TTC549 (cell line): ENCODE measurements around the gene NPW.

ENCODE experiments used
- FAIRE-seq: peaks from 2 replicates; lab custom pipeline; 2012; peaks lifted over from hg19 to GRCh38; lab: Jason Lieb, UNC

The NPW gene

DNA sequence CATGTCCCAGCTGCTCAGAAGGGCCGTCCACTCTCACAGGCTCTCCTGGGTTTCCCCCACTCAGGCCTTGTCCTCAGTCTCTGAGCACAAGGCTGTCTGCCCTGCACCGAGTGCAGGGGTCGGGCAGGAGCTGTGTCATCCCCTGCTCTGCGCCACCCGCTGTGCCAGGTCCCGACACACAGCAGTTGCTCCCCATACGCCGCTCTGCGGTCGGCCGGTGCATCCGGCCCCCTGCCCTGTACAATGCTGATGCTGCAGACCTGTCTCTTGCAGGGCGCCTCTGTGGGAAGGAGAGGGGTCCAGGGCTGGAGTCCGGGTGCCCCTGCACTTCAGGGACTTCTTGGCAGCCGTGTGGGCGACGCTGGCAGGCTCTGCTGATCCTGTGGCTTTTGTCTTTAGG, 34.3 kb downstream of the NPW start:
- FAIRE-seq = no peak

- FAIRE-seq = no peak
Observed at GRCh38 chr16:2054543-2055245, 35.1 kb downstream of the NPW start.

DNA sequence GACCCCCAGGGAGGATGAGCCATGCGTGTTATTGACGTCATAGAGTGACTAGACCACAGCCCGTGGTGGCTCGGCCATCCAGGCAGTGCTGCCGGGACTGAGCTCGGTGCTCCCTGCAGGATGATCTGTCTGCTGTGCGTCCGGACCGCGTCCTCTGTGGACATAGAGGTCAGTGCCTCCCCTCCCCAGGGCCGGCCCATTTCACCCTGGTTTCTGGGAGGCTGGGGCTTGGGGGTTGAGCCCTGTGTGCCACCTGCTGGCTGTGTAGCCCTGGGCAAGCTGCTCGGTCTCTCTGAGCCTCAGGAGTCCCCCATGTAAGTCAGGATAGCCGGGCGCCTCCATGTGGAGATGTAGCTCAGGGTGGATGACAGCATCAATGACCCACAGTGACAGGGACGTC, 36.5 kb downstream of the NPW start:
- no peak for FAIRE-seq

GRCh38 chr16:2056681-2057407, 37.3 kb downstream of the NPW start:
- no peak for FAIRE-seq

GRCh38 chr16:2057438-2057837, 37.9 kb downstream of the NPW start:
- no peak for FAIRE-seq

- FAIRE-seq = no peak
Observed at GRCh38 chr16:2058420-2058819, 38.8 kb downstream of the NPW start.

DNA sequence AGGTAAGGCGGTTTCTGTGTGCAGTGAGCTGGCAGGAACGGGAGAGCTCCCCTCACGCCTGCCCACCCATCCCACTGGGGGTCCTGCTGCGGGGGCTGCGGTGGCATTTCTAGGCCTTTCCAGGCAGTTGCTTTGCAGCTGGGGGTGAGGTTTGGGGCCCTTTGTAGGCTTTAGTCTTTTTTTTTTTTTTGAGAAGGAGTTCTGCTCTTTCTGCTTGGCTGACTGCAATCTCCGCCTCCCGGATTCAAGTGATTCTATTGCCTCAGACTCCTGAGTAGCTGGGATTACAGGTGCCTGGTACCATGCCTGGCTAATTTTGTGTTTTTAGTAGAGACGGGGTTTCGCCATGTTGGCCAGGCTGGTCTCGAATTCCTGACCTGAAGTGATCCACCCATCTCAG, 39.3 kb downstream of the NPW start:
- FAIRE-seq = no peak

- no peak for FAIRE-seq
Observed at GRCh38 chr16:2060346-2060745, 40.8 kb downstream of the NPW start.

GRCh38 chr16:2061023-2061422, 41.4 kb downstream of the NPW start:
- FAIRE-seq = no peak

DNA sequence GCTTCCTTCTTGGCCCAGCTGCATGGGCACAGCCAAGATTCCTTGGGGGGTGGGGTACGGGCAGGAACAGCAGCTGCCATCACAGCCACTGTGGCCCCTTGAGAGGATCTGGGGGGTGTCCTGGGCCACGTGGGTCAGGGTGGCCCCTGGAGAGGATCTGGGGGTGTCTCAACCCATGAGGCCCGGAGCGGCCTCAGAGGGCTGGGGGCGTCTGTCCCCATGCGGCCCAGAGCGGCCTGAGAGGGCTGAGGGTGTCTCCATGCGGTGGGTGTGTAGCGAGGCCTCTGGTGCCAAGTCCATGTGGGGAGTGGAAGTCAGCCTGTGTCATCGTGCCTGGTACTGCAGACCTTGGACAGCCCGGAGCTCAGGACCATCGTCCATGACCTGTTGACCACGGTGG, 41.9 kb downstream of the NPW start:
- no peak for FAIRE-seq

GRCh38 chr16:2062801-2063200, 43.2 kb downstream of the NPW start:
- FAIRE-seq = no peak

DNA sequence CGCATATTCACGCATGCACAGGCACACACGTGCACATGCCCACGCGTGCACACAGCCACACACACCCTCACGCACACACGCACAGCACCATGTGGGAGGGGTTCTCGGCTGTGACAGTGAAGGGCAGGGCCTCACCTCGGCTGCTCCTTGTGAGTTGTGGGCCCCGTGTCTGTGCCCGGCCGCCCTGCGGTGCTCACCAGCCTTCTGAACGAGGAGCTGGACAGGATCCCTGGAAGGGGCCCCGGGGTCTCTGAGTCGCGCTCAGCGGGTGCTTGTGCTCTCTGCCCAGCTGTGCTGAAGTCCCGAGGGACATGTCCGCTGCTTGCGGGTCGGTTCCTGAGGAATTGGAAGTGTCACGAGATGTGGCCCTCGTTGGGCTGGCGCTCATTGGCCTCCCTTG, 44.3 kb downstream of the NPW start:
- no peak for FAIRE-seq

DNA sequence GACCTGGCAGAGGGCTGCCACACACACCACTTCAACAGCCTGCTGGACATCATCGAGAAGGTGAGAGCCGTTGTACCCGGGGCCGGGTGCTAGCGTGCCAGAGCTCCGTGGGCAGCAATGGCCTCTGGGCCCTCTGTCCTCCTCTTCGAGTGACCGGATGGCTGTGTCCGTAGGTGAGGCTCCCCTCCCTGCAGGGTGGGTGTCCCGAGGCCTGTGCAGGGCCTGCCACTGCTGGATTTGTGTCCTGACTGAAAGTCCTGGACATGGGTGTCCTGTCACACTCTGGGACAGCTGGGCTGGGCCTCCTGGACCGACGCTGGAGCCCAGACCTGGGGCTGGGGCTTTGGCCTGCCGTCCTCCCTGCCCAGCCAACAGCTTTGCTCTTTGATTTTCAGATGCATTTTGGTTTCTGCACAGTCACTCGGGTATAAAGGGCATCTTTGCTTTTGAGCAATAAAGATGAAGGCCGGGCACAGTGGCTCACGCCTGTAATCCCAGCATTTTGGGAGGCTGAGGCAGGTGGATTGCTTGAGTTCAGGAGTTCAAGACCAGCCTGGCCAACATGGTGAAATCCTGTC, 44.9 kb downstream of the NPW start:
- FAIRE-seq = no peak

GRCh38 chr16:2066139-2066538, 46.6 kb downstream of the NPW start:
- FAIRE-seq = no peak
